B cell (primary cell): ENCODE results near the gene MAN2B2. TPM values are rescaled to one million over a fixed set of nuclear protein-coding genes. Genes with fewer than 3 reads are reported as not detected.

Source experiments
- ATAC-seq: fragments of 200-7000 bp; cut with Tn5 transposase; one replicate; pipeline ENCODE4 v1.10.0; 2021; ENCODE audit warnings: low read depth, mild to moderate bottlenecking, moderate number of reproducible peaks, moderate library complexity
- CTCF ChIA-PET: fragments of 350-600 bp; sonication (Branson Sonifier 250); formaldehyde crosslinking; loops from one replicate; lab custom pipeline; 2021; ENCODE audit warnings: antibody characterized with exemption, inconsistent platforms; lab: Charles Lee
- POLR2A ChIA-PET: fragments of 350-600 bp; sonication (Branson Sonifier 250); formaldehyde crosslinking; loops from one replicate; lab custom pipeline; 2021; ENCODE audit warnings: antibody characterized with exemption; lab: Charles Lee
- DNase-seq: peaks from one replicate; pipeline ENCODE4 v3.0.0; 2013
- H2AFZ ChIP-seq: 2 replicates; pipeline ENCODE4 v1.6.1; 2012; ENCODE audit warnings: mild to moderate bottlenecking, low read depth, low read length; ENCODE audit not compliant: insufficient read depth, poor library complexity, severe bottlenecking
- H3K27ac ChIP-seq, 2 donors: 1 replicate in 1 of 2; 2 replicates in 1 of 2; pipeline ENCODE4 v1.5.1; 2012 to 2013; ENCODE audit warnings: low read length in 2 of 2, mild to moderate bottlenecking in 2 of 2, moderate library complexity in 1 of 2
- H3K27me3 ChIP-seq, 4 experiments: fragments of 200-600 bp in 1 of 4; sonication (generic) in 1 of 4; replicated peaks in 1 of 4; 1 replicate in 2 of 4; 2 replicates in 2 of 4; pipeline versions ENCODE4 v1.6.1 to v1.7.0; 2013 to 2016; ENCODE audit warnings: low read length in 3 of 4, mild to moderate bottlenecking in 2 of 4, mixed read lengths in 1 of 4, moderate library complexity in 1 of 4; ENCODE audit not compliant: insufficient read depth in 4 of 4, control insufficient read depth in 3 of 4; ENCODE audit errors: control extremely low read depth in 1 of 4
- H3K36me3 ChIP-seq, 2 experiments: replicated peaks in 1 of 2; 1 replicate in 1 of 2; 2 replicates in 1 of 2; pipeline versions ENCODE4 v1.6.1 to v1.7.1; 2013; ENCODE audit warnings: low read length in 1 of 2; ENCODE audit not compliant: insufficient read depth in 2 of 2, control insufficient read depth in 1 of 2; ENCODE audit errors: control extremely low read depth in 1 of 2, extremely low read depth in 1 of 2
- H3K4me1 ChIP-seq, 2 donors: fragments of 200-600 bp in 1 of 2; sonication (generic) in 1 of 2; 1 replicate in 1 of 2; 2 replicates in 1 of 2; pipeline versions ENCODE4 v1.5.1 to v1.6.1; 2013 to 2017; ENCODE audit warnings: low read length in 2 of 2; ENCODE audit not compliant: control insufficient read depth in 2 of 2, insufficient read depth in 2 of 2
- H3K4me2 ChIP-seq: replicated peaks from 2 replicates; pipeline ENCODE3; 2012; ENCODE audit warnings: mild to moderate bottlenecking, low read depth, low read length; ENCODE audit not compliant: poor library complexity, severe bottlenecking
- H3K4me3 ChIP-seq, 5 experiments: fragments of 200-600 bp in 1 of 5; sonication (generic) in 1 of 5; 1 replicate in 3 of 5; 2 replicates in 2 of 5; pipeline versions ENCODE4 v1.5.1 to v1.7.0; 2011 to 2016; ENCODE audit warnings: low read length in 4 of 5, mild to moderate bottlenecking in 4 of 5, low read depth in 2 of 5, control low read depth in 1 of 5, moderate library complexity in 1 of 5; ENCODE audit not compliant: insufficient read depth in 1 of 5; ENCODE audit errors: control extremely low read depth in 1 of 5, extremely low read depth in 1 of 5
- H3K79me2 ChIP-seq: fragments of 200-600 bp; sonication (generic); one replicate; pipeline ENCODE4 v1.6.0; 2016; ENCODE audit warnings: low read length; ENCODE audit not compliant: control insufficient read depth, insufficient read depth
- H3K9ac ChIP-seq: fragments of 200-600 bp; sonication (generic); 2 replicates; pipeline ENCODE4 v1.6.1; 2017; ENCODE audit warnings: mild to moderate bottlenecking, low read length, moderate library complexity
- H3K9me3 ChIP-seq, 3 donors: one replicate each; pipeline versions ENCODE4 v1.6.1 to v1.7.1; 2013; ENCODE audit warnings: low read length in 2 of 3; ENCODE audit not compliant: control insufficient read depth in 2 of 3, insufficient read depth in 1 of 3; ENCODE audit errors: control extremely low read depth in 1 of 3
- H4K20me1 ChIP-seq: 2 replicates; pipeline ENCODE4 v1.6.0; 2012; ENCODE audit warnings: mild to moderate bottlenecking, low read length; ENCODE audit not compliant: insufficient read depth, control insufficient read depth, poor library complexity, severe bottlenecking
- H3K27ac Mint-ChIP-seq: one replicate; pipeline ENCODE4 v1.8.0; 2021; ENCODE audit warnings: mixed read lengths
- H3K27me3 Mint-ChIP-seq: one replicate; pipeline ENCODE4 v1.8.0; 2021; ENCODE audit warnings: mixed read lengths
- H3K4me1 Mint-ChIP-seq: one replicate; pipeline ENCODE4 v1.8.0; 2021; ENCODE audit warnings: mixed read lengths
- H3K4me3 Mint-ChIP-seq: one replicate; pipeline ENCODE4 v1.8.0; 2021; ENCODE audit warnings: mixed read lengths
- H3K9me3 Mint-ChIP-seq: one replicate; pipeline ENCODE4 v1.8.0; 2022; ENCODE audit warnings: mixed read lengths; ENCODE audit not compliant: insufficient read depth
- EZH2 ChIP-seq: IDR thresholded peaks from 2 replicates; pipeline ENCODE4 v1.6.1; 2012; ENCODE audit warnings: borderline replicate concordance, low read depth, mild to moderate bottlenecking, moderate library complexity, low read length; ENCODE audit not compliant: insufficient read depth, poor library complexity, severe bottlenecking
- WGBS: methylation state at CpG from one replicate; pipeline ENCODE4 v1.1.5; 2013; ENCODE audit warnings: missing lambda C conversion rate; ENCODE audit not compliant: insufficient coverage; 5-methylcytosine and 5-hydroxymethylcytosine counted together
- intact Hi-C: fragments of 100-400 bp; cut with micrococcal nuclease; formaldehyde crosslinking; loops from one replicate; pipeline ENCODE4 v1.10.0; 2022
- polyA plus RNA-seq: library from polyadenylated mRNA; depleted of rRNA; stranded (reverse); fragments of >200 nt; gene quantifications from 2 replicates; pipeline ENCODE4 v1.2.3, GENCODE V29; 2012
- total RNA-seq, 2 donors: library from RNA; stranded (reverse); fragments of 120-200 nt in 1 of 2; gene quantifications; 1 replicate in 1 of 2; 2 replicates in 1 of 2; pipeline versions ENCODE4 v1.2.3 to v1.2.4, GENCODE V29; 2013 to 2022
- TF ChIP-seq, protein P1 (sequence below): fragments of 200-600 bp; IDR thresholded peaks from one replicate; pipeline ENCODE4 v1.8.0; 2022; ENCODE audit warnings: antibody characterized with exemption, mild to moderate bottlenecking

The MAN2B2 gene
- total and polyA plus RNA-seq, 2 donors (not counting 1 experiment from before 2014, with no cell fraction given) = 35.0 to 37.0 TPM

DNA sequence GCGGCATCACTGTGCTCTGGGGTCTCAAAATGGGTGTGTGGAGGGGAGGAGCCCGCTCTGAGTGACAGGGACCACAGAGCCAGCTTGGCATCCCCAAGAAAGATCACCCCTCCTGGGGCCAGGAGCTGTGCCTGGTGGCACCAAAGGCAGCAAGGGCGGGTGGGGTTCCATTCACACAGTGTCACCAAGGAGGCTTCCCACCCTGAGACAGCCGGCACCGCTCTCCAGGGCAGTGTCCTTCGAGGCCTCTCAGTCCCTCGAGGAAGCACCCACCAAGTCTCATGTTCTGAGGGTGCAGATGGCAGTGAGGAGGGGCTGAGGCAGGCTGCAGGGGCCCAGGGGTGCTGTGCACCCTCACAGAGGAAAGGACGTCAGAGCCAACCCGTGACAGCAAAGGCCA lies 44.0 kb upstream of the MAN2B2 start:
- H3K4me3 Mint-ChIP-seq = no peak overlapping the region
- no peaks in the 10 kb centered on the region for H3K4me1 Mint-ChIP-seq
- Histone ChIP-seq H3K4me3 (no peak overlapping the region), H3K9ac (no peak overlapping the region), H2AFZ (no peak overlapping the region), H3K4me1 (no peaks in the 10 kb centered on the region), H3K27me3 (no peaks in the 10 kb centered on the region), H3K4me2 (no peak overlapping the region), H3K79me2 (no peaks in the 10 kb centered on the region), H3K36me3 (no peaks in the 10 kb centered on the region), H3K9me3 (peaks cover 0 to 16% (median 0%) of the 10 kb centered on the region in 3 donors), H4K20me1 (no peaks in the 10 kb centered on the region), H3K27ac (no peak overlapping the region)
- CTCF ChIA-PET = no interaction called here
- DNase-seq = no peak
- peaks cover under 1% of the 10 kb centered on the region for H3K27me3 Mint-ChIP-seq
- no peak overlapping the region for H3K27ac Mint-ChIP-seq
- POLR2A ChIA-PET = no interaction called here
- WGBS = 65% methylated on average over 8 of the region's 9 CpGs
- intact Hi-C loops = no loop called here
- no peaks in the 10 kb centered on the region for H3K9me3 Mint-ChIP-seq
- TF ChIP-seq EZH2 = no peak
- TF ChIP-seq, protein P1, sequence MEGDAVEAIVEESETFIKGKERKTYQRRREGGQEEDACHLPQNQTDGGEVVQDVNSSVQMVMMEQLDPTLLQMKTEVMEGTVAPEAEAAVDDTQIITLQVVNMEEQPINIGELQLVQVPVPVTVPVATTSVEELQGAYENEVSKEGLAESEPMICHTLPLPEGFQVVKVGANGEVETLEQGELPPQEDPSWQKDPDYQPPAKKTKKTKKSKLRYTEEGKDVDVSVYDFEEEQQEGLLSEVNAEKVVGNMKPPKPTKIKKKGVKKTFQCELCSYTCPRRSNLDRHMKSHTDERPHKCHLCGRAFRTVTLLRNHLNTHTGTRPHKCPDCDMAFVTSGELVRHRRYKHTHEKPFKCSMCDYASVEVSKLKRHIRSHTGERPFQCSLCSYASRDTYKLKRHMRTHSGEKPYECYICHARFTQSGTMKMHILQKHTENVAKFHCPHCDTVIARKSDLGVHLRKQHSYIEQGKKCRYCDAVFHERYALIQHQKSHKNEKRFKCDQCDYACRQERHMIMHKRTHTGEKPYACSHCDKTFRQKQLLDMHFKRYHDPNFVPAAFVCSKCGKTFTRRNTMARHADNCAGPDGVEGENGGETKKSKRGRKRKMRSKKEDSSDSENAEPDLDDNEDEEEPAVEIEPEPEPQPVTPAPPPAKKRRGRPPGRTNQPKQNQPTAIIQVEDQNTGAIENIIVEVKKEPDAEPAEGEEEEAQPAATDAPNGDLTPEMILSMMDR = no peak
- ATAC-seq = no peak

DNA sequence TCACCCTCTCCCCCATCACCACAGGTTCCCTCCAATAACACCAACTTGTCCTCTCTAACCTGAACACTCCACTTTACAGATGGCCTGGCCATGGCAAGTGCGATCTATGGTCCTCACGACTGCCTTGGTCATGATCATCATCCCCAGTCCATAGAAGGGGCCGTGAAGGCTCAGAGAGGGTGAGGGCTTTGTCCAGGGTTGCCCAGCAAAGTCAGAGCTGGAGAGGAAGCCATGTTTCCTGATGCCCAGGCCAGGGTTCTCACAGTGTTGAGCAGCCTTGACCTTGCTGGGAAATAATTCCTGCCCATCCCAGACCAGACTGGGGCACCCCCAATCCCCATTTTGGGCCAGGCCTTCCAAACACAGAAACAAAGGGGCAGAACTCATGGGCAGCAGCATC lies 42.9 kb upstream of the MAN2B2 start:
- H3K36me3 ChIP-seq = no peaks in the 10 kb centered on the region
- Mint-ChIP-seq H3K27ac (no peak overlapping the region), H3K4me1 (no peaks in the 10 kb centered on the region), H3K9me3 (no peaks in the 10 kb centered on the region), H3K27me3 (no peaks in the 10 kb centered on the region), H3K4me3 (no peak overlapping the region)
- H3K9me3 ChIP-seq = peaks cover 0 to 16% (median 0%) of the 10 kb centered on the region in 3 donors
- WGBS = 75% methylated on average over 3 of the region's 3 CpGs
- intact Hi-C loops = no loop called here
- no peak for DNase-seq
- H3K4me3 ChIP-seq = no peak overlapping the region
- TF ChIP-seq, protein P1 = no peak
- no peak for TF ChIP-seq EZH2
- no peak overlapping the region for H3K9ac ChIP-seq
- no peaks in the 10 kb centered on the region for H4K20me1 ChIP-seq
- no peak overlapping the region for H2AFZ ChIP-seq
- H3K79me2 ChIP-seq = no peaks in the 10 kb centered on the region
- POLR2A ChIA-PET = no interaction called here
- no peaks in the 10 kb centered on the region for H3K4me1 ChIP-seq
- no peak overlapping the region for H3K27ac ChIP-seq
- no peak for ATAC-seq
- CTCF ChIA-PET = no interaction called here
- no peaks in the 10 kb centered on the region for H3K27me3 ChIP-seq
- no peak overlapping the region for H3K4me2 ChIP-seq
